Measurements from ENCODE around the gene POFUT2.

DNA sequence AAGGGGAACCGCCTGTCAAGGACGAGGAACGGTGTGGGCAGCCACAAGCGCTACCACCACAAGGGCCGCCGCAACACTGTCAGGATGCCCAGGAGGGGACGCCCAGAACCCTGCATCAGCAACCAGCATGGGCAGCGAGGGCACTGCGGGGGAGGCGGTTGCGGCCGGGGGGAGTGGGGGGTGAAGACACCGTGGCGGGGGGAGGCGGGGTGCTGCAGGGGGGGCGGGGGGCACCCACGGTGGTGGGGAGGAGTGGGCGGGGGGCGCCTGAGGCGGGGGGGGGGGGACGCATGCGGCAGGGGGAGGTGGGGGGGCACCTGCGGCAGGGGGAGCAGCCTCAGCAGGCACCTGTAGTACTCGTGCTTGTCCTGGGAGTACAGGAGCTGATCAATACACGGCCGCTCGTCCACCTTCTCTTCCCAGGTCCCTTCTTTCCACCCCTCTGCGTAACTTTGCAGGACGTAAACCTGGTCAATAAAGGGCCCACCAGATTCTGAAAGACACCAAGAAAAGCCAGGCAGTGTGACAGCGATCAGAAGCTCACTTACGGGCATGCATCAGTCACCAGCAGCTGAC is 4.6 kb downstream of the POFUT2 start:
- TF ChIP-seq CTCF (IDR thresholded peaks at IDR 0.05) (no peak), POLR2AphosphoS5 (IDR thresholded peaks at IDR 0.05; ENCODE audit: insufficient read depth in 1 of 2, low read depth in 1 of 2) (no peak)
